ENCODE data around the gene RABAC1.
A peak's percentile ranks its signal among the peaks of the same experiment; 100 is the strongest.

RABAC1 gene

DNA sequence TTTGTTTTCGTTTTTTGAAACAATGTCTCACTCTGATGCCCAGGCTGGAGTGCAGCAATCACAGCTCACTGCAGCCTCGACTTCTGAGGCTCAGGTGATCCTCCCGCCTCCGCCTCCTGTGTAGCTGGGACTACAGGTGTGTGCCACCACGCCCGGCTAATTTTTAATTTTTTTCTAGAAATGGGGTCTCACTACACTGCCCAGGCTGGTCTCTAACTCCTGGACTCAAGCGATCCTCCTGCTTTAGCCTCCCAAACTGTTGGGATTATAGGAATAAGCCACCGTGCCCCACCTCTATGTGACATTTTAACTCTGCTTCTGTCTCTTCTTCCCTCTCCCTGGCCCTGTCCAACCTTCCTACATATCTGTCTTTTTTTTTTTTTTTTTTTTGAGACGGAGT, 29.8 kb upstream of the RABAC1 start:
- no peak for DNase-seq

DNA sequence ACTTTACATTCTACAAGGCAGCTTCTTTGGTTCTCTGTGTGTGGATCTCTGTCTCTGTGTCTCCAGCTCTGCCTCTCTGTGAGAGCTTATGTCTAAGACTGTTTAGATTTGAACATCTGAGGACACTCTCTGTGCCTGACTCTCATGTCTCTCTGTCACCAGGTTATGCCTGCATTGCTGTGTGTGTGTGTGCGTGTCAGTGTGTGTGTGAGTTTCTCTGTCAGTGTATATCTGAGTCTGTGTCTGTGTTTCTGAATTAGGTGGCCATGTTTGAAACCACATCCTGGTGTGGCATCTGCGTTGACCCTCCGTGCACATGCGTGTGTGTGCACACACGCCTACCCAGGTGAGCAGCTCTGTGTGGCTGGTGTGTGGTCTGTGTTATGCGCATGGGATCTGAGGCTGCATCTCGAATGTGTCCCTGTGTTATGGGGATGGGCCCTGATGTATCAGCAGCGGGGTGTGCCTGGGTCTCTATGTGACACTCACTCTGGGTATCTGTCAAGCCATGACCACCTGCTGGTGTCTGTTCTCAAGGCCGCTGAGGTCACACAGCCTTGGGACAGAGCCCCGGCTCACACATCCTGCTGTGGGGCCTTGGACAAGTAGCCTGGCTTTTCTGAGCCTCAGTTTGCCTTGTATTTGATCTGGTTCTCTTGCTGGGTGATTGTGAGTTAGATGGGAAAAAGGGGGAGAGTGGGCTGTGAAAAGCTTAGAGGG, 28.2 kb upstream of the RABAC1 start:
- DNase-seq, result no peak

DNA sequence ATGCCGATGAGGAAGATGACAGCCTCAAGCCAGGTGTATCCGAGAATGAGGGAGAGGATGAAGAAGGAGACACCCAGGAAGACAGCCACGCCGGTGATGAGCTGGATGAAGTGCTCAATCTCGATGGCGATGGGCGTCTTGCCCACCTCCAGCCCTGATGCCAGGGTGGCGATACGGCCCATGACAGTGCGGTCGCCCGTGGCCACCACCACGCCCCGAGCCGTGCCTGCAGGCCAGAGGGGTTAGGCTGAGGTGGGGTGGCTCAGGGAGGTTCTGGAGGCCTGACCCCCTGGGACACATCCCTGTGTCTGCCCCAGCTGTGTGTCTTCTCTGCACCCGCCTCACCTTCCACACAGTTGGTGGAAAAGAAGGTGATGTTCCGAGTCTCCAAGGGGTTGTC, 25.8 kb upstream of the RABAC1 start:
- no peak for DNase-seq

DNA sequence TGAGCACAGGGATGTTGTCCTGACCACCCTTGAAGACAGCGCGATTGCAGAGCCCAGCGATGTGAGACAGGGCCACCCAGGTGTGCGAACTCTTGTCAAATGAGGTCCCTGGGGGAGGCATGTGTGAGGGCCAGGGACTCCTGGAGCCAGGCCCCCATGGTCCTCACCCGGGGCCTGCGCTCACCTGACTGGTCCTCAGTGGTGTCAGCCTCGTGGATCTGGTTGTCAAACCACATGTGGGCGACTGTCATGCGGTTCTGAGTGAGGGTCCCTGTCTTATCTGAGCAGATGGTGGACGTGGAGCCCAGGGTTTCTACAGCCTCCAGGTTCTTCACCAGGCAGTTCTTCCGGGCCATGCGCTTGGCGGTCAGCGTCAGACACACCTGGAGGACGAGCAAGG, 22.6 kb upstream of the RABAC1 start:
- DNase-seq, result no peak

DNA sequence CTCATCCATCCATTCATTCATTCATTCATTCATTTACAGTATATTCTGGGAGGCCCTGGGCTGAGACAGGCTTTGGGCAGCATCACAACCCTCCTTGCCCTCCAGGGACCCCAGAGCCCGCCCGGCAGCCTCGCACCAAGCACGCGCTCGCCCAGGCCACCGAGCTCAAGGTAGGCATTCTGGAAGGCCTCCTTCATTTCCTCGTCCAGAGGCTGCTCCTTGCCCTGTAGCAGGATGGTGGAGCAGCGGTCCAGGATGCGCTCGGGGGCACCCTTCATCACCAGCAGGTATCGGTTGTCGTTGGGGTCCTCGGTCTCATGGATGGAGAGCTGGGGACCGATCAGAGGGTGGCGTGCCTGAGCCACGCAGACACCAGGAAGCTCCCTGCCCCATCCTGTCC, 19.3 kb upstream of the RABAC1 start:
- DNase-seq, result no peak

DNA sequence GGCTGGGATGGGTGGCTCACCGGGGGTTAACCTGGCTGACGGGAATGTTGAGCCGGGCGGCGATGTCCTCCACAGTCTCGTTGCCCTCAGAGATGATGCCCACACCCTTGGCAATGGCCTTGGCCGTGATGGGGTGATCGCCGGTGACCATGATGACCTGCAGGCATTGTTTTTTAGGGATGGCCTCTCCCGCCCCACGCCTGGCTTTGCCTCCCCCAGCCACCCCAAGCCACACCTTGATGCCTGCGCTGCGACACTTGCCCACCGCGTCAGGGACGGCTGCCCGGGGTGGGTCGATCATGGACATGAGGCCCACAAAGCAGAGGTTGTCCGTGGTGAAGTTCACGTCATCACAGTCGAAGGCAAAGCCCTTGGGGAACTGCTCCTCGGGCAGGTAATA, 18.8 kb upstream of the RABAC1 start:
- no peak for DNase-seq

DNA sequence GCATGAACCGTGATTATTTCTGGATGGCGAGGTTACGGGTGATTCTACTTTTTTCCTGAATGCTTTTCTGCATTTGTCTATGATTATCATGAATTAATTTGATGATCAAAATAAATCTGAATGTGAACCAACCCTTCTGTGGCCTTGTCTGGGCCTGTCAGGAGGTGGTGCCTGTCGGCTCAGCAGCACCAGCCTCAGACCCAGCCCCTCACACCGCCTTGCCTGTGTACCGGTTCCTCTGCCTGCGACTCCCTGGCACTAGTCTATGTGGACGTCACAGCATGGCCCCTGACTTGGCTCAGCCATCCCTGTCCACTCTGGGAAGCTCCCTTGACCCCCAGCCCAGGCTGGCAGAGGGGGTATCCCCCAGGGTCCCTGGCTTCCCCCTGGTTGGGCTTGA, 15.5 kb upstream of the RABAC1 start:
- DNase-seq, result no peak

DNA sequence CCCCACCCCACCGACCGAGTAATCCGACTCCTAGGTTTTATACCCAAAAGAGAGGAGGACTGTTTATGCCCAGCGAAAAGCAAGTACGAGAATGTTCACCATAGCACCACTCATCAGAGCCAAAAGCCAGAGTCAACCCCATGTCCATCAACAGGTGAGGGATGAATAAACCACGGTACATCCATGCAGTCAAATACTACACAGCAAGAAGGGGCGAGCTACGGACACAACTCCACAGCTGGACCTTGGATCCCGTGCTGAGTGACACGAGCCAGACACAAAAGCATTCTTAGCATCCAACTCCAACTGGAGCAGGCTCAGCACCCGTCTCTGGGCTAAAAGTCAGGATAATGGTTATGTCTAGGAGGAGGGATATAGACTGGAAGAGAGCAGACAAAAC, 12.2 kb upstream of the RABAC1 start:
- DNase-seq, result no peak

DNA sequence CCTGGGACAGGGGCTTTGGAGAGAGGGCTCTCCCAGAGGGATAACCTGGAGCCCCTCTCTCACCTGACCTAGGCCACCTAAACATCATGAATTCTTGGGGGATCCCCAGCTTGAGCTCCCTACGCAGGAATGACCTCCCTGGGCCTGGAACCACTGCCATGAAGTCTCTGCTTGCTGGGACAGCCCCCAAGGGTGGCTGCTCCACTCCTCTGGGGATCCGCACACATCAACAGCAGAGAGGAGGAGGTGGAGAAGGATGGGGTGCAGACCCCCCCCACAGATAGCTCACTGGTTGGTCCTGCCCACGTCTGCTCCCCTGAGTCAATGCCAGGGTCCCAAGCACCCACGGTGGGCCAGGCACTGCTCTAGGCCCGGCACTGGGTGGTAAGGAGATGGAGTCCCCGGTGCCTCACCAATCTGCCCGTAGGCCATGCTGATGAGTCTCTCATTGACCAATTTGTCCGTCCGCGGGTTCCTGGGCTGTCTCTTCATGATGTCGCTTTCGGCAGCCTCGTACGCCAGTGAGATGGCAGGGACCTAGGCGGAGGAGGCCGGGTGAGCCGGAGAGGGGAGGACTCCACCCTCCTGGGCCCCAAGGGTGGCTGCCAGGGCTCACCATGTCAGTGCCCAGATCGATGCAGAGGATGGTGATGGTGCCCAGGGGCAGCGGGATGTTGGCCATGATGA, 10.8 kb upstream of the RABAC1 start:
- DNase-seq, result no peak

DNA sequence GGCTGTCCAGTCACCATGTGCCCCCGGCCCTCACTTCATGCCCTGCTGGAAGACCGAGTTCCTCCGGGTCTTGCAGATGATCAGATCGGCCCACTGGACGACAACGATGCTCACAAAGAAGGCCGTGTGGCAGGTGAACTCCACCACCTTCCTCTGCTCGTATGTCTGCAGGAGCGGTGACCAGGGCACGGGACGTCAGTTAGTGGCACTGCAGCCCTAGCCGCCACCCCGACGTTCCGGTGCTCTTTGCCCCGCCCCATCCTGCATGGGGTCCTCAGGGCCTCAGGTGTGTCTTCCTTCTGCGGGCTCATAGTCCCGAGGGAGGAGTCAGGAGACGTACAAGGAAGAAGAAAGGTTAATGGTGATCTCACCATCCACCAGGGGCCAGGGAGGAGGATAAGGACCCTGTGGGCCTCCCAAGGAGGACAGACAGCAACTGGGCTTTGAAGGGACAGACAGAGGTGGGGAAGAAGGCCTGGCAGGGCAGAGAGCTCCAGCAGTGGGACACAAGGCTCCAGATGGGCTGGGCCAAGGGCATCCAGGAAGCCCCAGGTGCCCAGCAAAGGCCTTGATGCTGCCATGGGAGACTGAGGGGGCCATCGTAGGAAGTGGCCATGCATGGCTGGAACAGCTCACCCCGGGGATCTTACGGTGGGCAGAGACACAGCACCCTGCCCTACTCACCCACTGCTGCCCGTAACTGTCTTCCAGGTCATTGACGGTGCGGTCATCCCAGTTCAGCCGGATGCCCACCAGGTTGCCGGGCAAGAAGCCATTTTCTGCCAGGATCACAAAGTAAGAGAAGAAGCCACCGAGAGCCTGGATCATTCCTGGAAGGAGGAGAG, 9.9 kb upstream of the RABAC1 start:
- DNase-seq, result no peak

DNA sequence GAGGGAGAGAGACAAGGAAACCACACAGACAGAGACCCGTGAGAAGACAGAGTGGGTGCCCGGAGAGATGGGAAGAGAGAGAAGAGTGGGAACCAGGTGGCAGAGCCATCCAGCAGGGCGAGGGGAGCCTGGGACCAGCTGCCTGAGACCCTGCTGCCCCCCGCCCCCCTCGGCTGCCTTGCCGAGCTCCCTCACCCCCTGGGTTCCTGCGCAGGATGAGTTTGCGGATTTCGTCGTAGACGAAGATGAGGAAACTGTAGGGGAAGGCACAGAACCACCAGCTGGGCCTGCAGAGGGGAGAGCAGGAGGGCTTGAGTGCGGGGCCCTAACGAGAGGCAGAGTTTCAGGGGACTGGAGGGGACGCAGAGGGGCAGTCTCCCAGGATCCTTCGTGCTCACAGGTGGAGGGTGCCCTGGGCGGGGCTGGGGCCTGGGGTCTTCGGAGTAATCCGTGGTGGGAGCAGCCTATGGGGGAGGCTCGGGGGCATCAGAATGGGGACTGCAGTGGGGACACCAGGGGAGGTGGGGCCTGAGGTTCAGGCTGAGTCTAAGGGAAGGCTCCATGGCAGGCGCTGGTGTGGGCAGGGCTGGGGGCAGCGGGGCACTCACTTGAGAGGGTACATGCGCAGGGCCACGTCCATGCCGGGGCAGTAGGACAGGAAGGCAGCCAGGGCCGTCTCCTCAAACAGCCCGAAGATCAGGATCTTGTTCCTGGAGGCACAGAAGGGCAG, 8.1 kb upstream of the RABAC1 start:
- no peak for DNase-seq

DNA sequence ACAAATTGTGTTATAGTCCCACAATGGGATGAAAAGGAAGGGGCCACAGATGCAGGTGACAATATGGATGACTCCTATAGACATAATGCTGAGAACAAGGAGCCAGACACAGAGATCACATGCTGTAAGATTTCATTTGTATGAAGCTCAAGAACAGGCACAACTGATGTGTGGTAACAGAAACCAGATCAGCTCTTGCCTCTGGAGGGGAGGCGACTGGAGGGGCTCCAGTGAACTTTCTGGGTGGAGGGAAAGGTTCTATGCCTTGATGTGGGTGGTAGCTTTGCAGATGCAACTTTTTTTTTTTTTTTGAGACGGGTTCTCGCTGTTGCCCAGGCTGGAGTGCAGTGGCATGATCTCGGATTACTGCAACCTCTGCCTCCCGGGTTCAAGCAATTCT, 6.0 kb upstream of the RABAC1 start:
- no peak for DNase-seq

DNA sequence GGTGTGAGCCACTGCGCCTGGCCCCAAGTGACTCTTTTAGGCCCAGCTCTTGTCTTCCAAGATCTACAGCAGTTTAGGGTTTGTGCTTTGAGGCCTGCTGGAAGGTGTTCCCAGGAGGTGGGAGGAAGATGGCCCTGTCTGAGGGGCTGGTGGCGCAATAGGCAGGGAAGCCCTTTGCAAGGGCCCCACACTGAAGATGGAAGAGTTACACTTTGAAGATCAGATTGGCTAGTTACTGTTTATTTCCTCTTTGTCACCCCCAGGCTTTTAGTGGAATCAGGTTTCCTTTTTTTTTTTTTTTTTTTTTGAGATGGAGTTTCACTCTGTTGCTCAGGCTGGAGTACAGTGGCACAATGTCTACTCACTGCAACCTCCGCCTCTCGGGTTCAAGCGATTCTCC, 1.9 kb upstream of the RABAC1 start:
- DNase-seq, result no peak

DNA sequence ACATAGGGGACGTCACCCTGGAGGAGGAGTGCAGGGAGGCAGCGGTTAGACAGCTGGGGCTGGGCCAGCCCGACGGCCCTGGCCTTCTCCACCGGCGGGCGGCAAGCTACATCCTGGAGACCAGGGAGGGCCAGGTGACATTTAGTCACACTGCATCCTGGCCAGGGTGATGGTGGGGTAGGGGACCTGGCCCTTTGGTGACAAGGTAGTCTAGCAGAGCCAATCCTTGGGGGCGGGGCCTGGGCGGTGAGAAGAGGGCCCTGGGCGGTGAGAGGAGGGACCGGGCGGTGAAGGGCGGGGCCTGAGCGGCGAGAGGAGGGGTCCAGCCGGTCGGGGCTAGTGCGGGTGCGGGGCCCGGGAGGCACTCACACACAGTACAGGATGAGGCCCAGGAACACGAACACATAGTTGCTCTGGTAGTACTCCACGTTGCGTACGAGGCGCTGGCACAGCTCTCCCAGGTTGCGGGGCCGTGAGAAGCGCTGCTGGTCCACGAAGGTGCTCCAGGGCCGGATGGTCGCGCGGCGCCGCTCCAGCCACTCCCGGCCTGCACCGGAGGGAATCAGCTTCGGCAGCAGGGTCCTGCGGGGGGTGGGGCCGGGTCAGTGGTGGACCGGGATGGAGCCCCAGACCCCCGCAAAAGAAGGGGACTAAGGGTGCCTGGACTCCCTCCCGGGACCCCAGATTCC, 610 bp downstream of the RABAC1 start:
- peak; percentile 40 to 63 for DNase-seq

DNA sequence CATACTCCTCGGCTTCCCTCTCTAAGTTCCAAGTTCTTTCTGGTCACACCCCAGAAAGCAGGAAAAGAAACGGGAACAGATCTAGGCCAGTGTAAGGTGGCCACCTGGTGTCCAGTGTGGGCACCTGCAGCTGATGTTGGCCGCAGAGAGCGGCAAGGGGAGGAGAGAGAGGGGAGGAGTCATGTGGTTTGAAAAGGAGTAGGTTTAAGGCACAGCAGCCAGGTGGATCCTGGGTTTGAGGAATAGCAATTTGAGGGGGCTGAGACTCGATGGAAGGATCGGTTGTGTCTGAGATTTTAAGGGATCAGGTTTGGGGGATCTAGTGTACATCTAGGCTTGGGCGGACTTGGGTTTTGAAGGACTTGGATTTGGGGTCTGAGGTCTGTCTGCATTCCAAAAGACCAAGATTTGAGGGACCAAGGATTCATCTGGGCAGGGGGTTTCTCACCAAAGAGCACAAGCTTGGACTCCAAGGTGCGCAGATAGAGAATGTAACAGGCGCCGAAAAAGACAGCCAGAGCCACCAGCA, 1.2 kb downstream of the RABAC1 start:
- peak in 1 of 2 experiments; percentile 60 for DNase-seq

DNA sequence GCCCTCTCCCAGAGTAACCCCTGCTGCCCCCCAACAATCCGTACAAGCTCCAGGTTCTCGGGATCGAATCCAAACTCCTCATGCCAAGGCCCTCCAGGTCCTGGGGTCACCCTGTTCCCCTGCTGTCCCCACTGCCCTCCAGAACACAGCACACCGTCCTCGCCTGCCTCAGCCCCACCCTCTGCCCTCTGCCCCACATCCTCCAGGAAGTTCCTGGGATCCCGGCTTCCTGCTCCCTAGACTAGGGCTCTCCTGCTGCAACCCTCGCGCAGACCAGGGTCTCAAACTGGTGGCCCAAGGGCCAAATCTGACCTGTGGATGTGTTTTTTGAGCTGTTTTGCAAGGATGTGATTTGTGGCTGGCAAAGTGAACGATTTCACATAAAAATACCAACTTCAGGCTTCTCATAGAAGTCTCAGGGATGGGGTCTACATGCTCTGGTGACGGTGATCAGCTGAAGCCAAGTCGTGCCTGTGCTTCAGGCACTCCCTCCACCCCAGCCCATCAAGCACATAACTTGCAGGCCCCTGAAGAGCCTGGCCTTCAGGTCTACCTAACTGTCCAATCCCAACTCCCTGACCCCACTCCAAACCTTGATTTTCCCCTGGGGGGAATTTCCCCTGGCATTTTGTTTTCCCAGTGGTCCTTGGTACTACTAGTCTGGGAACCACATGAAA, 1.8 kb downstream of the RABAC1 start:
- no peak for DNase-seq

DNA sequence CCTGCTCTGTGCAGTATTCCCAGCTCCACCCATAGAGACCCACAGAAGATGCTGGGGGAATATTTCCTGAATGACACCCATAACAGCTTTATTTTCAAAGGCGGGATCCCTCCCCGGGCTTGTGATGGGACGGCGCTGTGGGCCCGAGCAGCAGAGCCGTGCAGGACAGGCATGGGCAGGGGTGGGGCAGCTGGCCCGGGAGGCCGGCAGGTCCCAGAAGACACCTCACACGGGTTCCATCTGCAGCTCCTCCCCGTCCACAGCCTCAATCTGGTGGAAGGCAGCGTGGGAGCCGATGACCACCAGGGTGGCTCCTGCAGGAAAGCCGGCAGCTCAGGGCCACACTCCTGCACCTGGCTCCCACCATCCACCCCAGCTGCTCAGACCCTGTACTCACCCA, 2.5 kb downstream of the RABAC1 start:
- no peak for DNase-seq

DNA sequence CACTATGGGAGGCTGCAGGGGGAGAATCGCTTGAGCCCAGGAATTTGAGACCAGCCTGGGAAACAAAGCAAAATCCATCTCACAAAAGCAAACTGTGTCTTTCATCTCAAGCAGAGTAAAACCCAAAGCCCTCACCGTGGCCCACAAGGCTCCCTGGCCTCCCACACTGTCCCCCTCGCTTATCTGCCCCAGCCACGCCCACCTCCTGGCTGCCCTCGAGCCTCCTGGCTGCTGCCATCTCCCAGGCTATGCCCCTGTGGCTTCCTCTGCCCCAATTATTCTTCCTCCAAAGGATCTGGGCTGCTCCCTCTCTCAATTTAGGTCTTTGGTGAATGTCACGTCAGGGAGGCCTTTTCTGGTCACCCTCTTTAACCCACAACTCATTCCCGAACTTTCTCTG, 3.6 kb downstream of the RABAC1 start:
- no peak for DNase-seq

DNA sequence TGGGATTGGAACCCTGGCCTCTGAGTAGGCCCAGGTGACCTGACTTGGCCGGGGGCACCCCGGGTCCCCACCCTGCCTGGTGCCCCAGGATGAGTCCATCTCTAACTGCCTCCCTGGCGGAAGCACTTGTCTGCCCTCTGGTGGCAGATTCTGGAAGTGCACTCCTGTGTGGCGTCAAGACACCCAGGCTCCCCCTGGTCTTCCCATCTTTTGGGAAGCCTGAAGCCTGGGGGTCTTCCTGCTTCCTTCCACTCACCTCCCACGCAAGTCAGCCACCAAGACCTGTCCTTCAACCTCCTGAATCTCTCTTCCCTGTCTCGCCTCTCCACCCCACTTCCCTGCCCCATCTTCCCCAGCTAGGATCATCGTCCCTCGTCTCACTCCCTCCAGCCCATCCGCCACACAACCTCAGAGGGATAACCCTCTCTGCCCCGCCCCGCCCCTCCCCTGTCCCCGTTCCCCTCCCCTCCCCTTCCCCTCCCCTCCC, 7.4 kb downstream of the RABAC1 start:
- DNase-seq, result peak; percentile 76 to 90

DNA sequence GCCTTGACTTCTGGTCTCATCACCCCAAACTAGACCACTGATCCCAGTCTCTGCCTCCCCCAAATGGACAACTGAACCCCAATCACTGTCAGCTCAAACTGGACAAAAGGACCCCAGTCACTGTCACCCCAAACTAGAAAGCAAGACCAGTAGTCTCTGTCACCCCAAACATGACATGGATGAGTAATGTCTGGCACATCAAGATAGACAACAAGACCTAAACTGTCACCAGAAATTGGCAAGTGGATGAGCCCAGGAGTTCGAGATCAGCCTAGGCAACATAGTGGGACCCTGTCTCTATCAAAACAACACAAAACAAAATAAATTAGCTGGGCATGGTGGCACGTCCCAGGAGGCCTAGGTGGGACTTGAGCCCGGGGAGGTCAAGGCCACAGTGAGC, 12.0 kb downstream of the RABAC1 start:
- no peak for DNase-seq

DNA sequence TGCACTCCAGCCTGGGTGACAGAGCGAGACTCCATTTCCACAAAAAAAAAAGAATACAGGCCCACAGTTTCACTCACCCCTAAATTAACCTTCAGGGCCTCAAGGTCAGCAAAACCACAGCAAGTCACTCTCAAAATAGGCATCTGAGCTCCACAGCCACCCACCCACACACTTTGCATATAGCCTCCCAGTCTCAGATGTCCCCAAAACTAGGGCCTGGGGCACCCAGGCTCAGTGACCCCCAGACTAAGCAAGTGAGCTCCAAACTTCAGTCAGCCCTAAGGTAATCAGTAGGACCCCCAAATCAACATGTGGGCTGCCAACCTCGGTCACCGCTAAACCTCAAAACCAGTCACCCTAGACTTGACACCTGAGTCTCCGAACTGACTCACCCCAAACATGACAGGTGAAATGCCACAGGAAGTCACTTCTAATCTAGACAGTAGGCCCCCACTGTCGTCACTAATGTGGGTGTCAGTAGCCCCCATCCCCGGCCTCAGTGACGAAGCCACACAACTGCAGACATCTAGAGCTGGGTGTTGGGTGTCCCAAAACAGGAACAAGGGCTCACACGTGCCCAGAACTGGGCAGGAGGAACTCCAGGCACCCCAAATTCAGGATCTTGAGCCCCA, 13.9 kb downstream of the RABAC1 start:
- no peak for DNase-seq
